Stimulated activated CD4-positive, alpha-beta T cell treated with anti-CD3 and anti-CD28 coated beads, Interleukin-12 subunit alpha, Interleukin-12 subunit beta, amount 100 ng/mL, for 48 hours (primary cell): ENCODE data around the gene TBC1D2B.
"Not testable (repeated sequence)": the region's sequence is repeated elsewhere in the genome, so short reads cannot be mapped to it uniquely, and the experiment has no call there.

Experiments
- DNase-seq, 3 donors: peaks; one replicate each; pipeline ENCODE4 v3.0.0-alpha.2; 2020; ENCODE audit warnings: low read depth in 2 of 3, low spot score in 1 of 3

Gene TBC1D2B

DNA sequence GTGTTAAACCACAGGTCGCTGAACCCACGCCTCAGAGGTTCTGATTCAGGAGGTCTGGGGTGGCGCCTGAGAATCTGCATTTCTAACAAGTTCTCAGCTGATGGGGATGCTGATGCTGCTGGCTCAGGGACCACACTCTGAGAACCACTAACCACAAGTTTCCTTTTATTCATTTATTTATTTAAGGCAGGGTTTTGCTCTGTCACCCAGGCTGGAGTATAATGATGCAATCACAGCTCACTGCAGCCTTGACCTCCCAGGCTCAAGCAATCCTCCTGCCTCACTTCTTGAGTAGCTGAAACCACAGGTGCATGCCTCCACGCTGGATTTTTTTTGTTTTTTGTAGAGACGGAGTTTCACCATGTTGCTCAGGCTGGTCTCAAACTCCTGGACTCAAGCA lies 123.6 kb downstream of the TBC1D2B start:
- peak; percentile 9 to 34 (median 19) for DNase-seq

DNA sequence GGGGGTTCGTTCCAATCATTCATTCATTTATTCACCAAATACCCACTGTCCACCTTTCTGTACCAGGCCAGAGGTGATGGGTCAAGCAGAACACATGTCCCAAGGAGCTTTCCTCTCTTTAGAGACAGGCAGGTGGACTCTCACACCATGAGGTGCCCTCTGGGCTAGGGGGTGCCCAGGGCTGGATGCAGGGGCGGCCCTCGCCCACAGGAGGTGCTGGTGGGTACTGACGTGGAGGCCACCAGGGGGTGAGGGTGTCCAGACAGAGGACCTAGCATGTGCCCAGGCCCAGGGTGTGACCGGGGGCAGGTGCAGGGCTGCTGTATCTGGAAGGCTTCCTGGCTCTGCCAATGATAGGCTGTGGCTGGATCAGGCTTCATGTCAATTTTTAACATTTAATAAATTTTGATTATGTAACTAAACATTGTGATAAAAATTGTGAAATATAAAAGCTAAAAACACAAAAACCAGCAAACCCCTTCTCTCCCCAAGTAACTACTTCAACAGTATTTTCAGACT lies 124.5 kb downstream of the TBC1D2B start:
- not testable (repeated sequence) for DNase-seq

DNA sequence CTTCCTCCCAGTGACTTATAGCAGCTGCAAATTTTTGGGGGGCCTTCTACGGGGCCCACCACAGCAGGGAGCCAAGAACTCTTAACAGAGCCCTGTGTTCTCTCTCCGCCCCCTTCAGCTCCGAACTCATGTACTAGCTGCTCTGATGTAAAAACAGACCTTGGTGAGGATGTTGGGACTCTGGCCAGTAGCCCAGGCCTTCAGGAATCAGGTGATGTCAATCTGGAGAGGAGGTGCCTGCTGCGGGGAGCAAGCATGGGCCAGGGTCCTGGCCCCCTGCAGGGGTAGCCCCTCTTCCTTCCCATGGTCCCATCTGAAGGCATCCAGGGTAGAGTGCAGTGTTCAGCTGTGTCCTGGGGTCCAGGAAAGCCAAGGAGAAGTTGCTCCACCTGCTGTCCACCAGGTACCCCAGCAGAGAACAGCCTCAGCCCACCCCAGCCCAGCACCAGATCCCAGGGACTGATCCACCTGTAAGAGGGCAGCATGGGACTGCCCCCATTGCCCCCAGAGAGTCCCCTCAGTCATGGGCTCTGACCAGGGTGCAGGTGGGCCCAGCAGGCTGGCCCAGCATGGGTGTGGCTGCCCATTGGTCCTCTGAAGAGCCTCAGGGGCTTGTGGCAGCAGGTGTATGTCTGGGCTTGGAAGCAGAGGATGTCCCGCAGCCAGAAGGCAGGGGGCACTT lies 126.3 kb downstream of the TBC1D2B start:
- not testable (repeated sequence) for DNase-seq

DNA sequence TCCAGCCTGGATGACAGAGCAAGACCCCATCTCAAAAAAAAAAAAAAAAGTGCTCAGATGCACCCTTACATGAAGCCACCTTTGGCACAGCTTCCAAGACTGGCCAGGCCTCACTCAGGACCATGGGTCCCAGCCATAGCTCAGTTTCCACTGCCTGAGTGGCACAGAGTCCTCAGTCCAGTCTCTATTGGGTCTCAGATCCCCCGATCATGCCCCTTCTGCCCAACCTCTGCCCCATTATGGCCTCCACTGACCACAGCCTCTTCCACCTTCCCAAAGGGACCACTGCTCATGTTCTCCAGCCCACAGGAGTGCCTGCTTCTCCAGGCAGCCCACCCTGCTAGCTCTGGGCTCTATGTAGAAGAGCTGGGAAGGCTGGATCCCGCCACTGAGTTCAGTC lies 127.0 kb downstream of the TBC1D2B start:
- DNase-seq = not testable (repeated sequence)

DNA sequence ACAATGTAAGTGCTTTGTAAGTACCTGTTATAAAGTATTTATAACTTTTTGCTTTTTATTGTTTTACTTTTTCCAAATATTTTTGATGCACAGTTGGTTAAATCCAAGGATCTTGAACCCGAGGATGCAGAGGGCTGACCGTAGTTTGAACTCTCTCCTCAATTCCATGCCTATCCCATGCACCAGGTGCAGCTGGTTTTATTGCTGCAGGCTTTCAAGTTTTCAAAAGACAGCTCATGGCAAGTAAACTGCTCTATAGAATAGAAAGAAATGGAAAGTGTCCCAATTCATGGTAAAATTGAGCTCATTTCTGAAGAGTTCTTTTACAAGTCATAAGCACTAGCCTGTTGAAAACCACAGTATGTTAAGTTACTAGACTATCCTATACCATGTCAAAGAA lies 131.9 kb downstream of the TBC1D2B start:
- no peak for DNase-seq
